ENCODE results near the gene ZNF74.

DNA sequence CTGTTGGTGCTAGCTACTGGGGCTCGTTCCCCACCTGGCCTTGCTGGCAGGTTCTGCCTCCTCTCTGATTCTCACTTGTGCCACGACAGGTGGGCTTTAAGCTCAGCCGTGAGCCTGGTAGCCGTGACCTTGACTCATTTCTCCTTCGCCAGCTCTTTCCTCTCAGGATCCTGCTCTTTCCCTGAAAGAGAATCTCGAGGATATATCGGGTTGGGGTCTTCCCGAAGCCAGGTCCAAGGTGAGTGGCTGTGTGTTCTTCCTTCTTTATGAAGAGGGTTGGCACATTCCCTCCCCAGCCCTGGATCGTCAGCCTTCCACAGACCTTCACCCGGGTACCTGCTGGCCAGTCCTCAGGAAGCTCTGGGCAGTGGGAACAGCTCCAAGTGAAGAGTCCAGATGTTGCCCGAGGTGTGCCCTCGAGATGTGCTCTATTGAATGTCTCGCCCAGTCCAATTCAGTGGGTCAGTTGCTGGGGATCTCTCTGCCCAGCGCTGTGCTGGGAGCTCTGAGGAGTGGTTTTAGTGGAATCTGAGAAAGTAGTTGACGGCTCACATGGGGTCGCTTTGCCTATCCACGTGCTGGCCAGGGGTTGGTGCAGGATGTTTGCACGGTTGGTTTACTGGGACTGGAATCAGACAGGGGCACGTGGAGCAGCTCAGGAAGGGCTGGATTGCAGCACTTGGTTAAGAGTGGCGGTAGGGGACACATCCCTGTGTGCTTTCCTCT is 1.4 kb downstream of the ZNF74 start:
- TF ChIP-seq, protein P1, sequence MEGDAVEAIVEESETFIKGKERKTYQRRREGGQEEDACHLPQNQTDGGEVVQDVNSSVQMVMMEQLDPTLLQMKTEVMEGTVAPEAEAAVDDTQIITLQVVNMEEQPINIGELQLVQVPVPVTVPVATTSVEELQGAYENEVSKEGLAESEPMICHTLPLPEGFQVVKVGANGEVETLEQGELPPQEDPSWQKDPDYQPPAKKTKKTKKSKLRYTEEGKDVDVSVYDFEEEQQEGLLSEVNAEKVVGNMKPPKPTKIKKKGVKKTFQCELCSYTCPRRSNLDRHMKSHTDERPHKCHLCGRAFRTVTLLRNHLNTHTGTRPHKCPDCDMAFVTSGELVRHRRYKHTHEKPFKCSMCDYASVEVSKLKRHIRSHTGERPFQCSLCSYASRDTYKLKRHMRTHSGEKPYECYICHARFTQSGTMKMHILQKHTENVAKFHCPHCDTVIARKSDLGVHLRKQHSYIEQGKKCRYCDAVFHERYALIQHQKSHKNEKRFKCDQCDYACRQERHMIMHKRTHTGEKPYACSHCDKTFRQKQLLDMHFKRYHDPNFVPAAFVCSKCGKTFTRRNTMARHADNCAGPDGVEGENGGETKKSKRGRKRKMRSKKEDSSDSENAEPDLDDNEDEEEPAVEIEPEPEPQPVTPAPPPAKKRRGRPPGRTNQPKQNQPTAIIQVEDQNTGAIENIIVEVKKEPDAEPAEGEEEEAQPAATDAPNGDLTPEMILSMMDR (IDR thresholded peaks at IDR 0.05; ENCODE audit: low read depth, low read length) = no peak
- TF ChIP-seq, protein P2, sequence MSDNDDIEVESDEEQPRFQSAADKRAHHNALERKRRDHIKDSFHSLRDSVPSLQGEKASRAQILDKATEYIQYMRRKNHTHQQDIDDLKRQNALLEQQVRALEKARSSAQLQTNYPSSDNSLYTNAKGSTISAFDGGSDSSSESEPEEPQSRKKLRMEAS (IDR thresholded peaks at IDR 0.05; ENCODE audit: low read depth, low read length) = no peak
